ENCODE measurements around the gene PIEZO2. TPM values are rescaled to one million over a fixed set of nuclear protein-coding genes. Genes with fewer than 3 reads are reported as not detected.
A peak's percentile ranks its signal among the peaks of the same experiment; 100 is the strongest.

PIEZO2 gene
- total RNA-seq, 1 experiment from 2014 or later, result 0.11 TPM

DNA sequence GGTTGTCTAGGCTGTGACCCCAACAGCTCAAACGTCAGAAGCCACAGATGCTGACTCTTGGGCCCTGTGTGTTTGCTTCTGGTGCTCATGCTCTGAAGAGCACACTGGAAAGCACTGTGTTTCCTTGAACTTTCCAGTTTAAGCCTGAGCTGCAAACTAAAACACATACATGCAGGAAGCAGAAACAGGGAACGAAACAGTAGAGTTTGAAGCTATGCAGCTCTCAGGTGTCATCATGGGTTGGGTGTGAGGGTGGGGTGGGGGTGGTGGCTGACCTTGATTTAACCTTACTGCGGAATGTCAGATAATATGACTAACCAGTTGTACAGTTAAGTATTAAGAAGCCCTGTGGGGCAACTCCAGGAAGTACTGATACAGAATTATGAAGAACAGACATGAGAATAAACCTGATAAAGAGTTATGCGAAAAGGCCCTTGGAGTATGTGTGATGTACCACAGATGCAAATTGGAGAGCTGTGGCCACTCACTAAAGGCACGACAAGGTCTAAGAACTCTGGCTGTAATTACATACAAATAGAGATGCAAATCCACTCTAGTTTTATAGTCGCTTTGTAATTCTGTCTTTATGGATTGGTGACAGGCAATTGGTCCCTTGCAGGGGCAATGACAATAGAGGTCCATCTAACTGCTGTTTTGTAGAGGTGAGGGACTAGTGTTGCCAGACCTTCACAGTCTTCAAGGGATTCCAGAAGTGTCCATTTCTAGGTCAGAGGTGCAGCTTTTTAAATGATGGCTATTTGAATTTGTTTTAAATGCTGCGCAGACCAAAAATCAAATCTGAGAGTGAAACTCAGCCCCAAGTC, 350.4 kb downstream of the PIEZO2 start:
- BruUV-seq (replicated peaks), result no TSS peak
- no peaks in the 10 kb centered on the region for H3K27me3 ChIP-seq (replicated peaks; ENCODE audit: control insufficient read depth, insufficient read depth, low read length)
- no peak overlapping the region for H3K4me3 Mint-ChIP-seq (ENCODE audit: unreplicated experiment)
- CTCF ChIA-PET, result no interaction called here
- POLR2A ChIA-PET, result interaction anchor here (0.6 kb wide), 1 partner anchor 159 kb away, joined by 3 read pairs; no protein-coding TSS in a partner anchor
- TF ChIP-seq, protein P1, sequence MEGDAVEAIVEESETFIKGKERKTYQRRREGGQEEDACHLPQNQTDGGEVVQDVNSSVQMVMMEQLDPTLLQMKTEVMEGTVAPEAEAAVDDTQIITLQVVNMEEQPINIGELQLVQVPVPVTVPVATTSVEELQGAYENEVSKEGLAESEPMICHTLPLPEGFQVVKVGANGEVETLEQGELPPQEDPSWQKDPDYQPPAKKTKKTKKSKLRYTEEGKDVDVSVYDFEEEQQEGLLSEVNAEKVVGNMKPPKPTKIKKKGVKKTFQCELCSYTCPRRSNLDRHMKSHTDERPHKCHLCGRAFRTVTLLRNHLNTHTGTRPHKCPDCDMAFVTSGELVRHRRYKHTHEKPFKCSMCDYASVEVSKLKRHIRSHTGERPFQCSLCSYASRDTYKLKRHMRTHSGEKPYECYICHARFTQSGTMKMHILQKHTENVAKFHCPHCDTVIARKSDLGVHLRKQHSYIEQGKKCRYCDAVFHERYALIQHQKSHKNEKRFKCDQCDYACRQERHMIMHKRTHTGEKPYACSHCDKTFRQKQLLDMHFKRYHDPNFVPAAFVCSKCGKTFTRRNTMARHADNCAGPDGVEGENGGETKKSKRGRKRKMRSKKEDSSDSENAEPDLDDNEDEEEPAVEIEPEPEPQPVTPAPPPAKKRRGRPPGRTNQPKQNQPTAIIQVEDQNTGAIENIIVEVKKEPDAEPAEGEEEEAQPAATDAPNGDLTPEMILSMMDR (IDR thresholded peaks at IDR 0.05; ENCODE audit: insufficient read depth in 1 of 2, low read depth in 1 of 2, low read length in 1 of 2, severe bottlenecking in 1 of 2, unreplicated experiment in 1 of 2), result no peak
- H3K27ac Mint-ChIP-seq (ENCODE audit: unreplicated experiment), result no peak overlapping the region
- H3K36me3 ChIP-seq (ENCODE audit: control insufficient read depth, insufficient read depth, low read length), result no peaks in the 10 kb centered on the region
- H3K4me3 ChIP-seq (ENCODE audit: low read depth, low read length), result no peak overlapping the region
- H3K4me1 Mint-ChIP-seq (ENCODE audit: low read depth, unreplicated experiment), result no peaks in the 10 kb centered on the region
- DNase-seq, result peak; percentile 7 to 44
- H3K4me1 ChIP-seq, result peaks cover 8% of the 10 kb centered on the region
- H3K9me3 ChIP-seq, result no peaks in the 10 kb centered on the region
- intact Hi-C loops (cut with micrococcal nuclease; ENCODE audit: unreplicated experiment), result no loop called here
- no peaks in the 10 kb centered on the region for H3K9me3 Mint-ChIP-seq (ENCODE audit: unreplicated experiment)
- no peaks in the 10 kb centered on the region for H3K36me3 Mint-ChIP-seq (ENCODE audit: insufficient read depth, unreplicated experiment)
- no peaks in the 10 kb centered on the region for H3K27me3 Mint-ChIP-seq (ENCODE audit: insufficient read depth, unreplicated experiment)

DNA sequence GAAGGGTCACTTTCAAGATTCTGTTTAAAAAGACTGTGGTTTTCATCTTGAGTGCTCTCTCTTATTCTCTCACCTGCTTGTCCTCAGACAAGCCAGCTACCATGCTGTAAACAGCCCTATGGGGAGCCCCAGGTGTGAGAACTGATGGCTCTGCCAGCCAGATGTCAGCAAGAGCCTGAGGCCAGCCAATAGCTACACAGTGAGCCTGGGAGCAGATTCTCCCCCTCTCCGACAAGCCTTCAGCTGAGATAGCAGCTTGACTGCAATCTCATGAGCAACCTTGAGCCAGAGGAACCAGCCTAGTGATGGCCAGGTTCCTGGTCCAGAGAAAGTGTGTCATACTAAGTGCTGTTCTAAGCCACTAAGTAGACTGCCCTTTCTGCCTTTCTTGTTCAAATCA, 351.5 kb downstream of the PIEZO2 start:
- H3K9me3 Mint-ChIP-seq (ENCODE audit: unreplicated experiment), result no peaks in the 10 kb centered on the region
- H3K4me3 ChIP-seq (ENCODE audit: low read depth, low read length), result no peak overlapping the region
- CTCF ChIA-PET, result no interaction called here
- POLR2A ChIA-PET, result interaction anchor here (0.6 kb wide), 1 partner anchor 160 kb away, joined by 3 read pairs; no protein-coding TSS in a partner anchor
- no peak for DNase-seq
- no peaks in the 10 kb centered on the region for H3K36me3 Mint-ChIP-seq (ENCODE audit: insufficient read depth, unreplicated experiment)
- no peaks in the 10 kb centered on the region for H3K4me1 Mint-ChIP-seq (ENCODE audit: low read depth, unreplicated experiment)
- no peaks in the 10 kb centered on the region for H3K27me3 ChIP-seq (replicated peaks; ENCODE audit: control insufficient read depth, insufficient read depth, low read length)
- peaks cover 8% of the 10 kb centered on the region for H3K4me1 ChIP-seq
- intact Hi-C loops (cut with micrococcal nuclease; ENCODE audit: unreplicated experiment), result no loop called here
- H3K9me3 ChIP-seq, result no peaks in the 10 kb centered on the region
- no peak overlapping the region for H3K27ac Mint-ChIP-seq (ENCODE audit: unreplicated experiment)
- no peaks in the 10 kb centered on the region for H3K36me3 ChIP-seq (ENCODE audit: control insufficient read depth, insufficient read depth, low read length)
- no peaks in the 10 kb centered on the region for H3K27me3 Mint-ChIP-seq (ENCODE audit: insufficient read depth, unreplicated experiment)
- TF ChIP-seq, protein P1 (IDR thresholded peaks at IDR 0.05; ENCODE audit: insufficient read depth in 1 of 2, low read depth in 1 of 2, low read length in 1 of 2, severe bottlenecking in 1 of 2, unreplicated experiment in 1 of 2), result no peak
- no peak overlapping the region for H3K4me3 Mint-ChIP-seq (ENCODE audit: unreplicated experiment)
- BruUV-seq (replicated peaks), result no TSS peak

DNA sequence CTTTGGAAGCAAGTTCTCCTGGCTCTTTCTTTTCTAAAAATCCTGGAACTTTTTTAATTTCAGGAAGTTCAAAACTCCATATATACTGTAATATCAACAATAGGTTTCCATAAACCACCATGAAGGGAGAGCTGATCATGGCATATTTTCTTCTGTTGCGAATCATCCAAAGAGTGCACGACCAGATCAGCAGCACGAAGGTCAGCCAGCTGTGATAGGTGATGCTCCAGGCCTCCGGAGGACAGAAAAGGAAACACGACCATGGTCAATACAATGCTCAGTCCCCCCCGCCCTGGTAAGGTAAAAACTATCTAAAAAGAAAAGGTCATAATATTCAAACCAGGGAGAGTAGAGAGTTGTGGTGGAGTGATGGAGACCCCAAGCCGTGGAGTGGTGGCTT, 354.6 kb downstream of the PIEZO2 start:
- Histone ChIP-seq H3K36me3 (ENCODE audit: control insufficient read depth, insufficient read depth, low read length) (no peaks in the 10 kb centered on the region), H3K4me1 (peaks cover 8% of the 10 kb centered on the region), H3K9me3 (no peaks in the 10 kb centered on the region), H3K27me3 (replicated peaks; ENCODE audit: control insufficient read depth, insufficient read depth, low read length) (no peaks in the 10 kb centered on the region), H3K4me3 (ENCODE audit: low read depth, low read length) (no peak overlapping the region)
- ChIA-PET POLR2A (no interaction called here), CTCF (no interaction called here)
- Mint-ChIP-seq H3K4me3 (ENCODE audit: unreplicated experiment) (no peak overlapping the region), H3K36me3 (ENCODE audit: insufficient read depth, unreplicated experiment) (no peaks in the 10 kb centered on the region), H3K27me3 (ENCODE audit: insufficient read depth, unreplicated experiment) (no peaks in the 10 kb centered on the region), H3K9me3 (ENCODE audit: unreplicated experiment) (no peaks in the 10 kb centered on the region), H3K27ac (ENCODE audit: unreplicated experiment) (no peak overlapping the region), H3K4me1 (ENCODE audit: low read depth, unreplicated experiment) (no peaks in the 10 kb centered on the region)
- BruUV-seq (replicated peaks), result no TSS peak
- no peak for DNase-seq
- intact Hi-C loops (cut with micrococcal nuclease; ENCODE audit: unreplicated experiment), result no loop called here
- TF ChIP-seq, protein P1 (IDR thresholded peaks at IDR 0.05; ENCODE audit: insufficient read depth in 1 of 2, low read depth in 1 of 2, low read length in 1 of 2, severe bottlenecking in 1 of 2, unreplicated experiment in 1 of 2), result no peak
